ENCODE data around the gene HOTAIR.
A peak's percentile ranks its signal among the peaks of the same experiment; 100 is the strongest.

Gene HOTAIR

DNA sequence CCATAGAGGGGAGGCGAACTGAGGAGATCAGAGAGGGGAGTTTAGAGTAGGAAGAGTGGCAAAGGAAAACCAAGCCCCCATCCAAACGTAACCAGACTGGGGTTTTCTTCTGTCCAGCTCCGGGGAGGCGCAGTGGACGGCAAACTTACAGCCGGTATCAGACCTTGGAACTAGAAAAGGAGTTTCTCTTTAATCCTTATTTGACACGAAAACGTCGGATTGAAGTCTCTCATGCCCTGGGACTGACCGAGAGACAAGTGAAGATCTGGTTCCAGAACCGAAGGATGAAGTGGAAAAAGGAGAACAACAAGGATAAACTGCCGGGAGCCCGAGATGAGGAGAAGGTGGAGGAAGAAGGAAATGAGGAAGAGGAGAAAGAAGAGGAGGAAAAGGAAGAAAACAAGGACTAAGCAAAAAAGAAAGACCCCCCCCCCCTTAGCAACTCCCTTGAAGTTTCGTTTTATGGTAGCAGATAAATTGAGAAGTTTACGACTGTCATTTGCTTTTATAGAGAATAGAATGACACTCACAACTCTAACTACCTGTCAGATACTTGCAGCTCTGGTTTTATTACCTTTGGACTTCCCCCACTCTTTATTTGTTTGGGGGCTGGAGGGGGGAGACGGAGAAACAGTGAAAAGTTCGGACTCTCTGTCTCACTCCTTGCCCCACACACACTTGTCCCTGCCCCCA, 36.4 kb upstream of the HOTAIR start:
- DNase-seq = no peak

DNA sequence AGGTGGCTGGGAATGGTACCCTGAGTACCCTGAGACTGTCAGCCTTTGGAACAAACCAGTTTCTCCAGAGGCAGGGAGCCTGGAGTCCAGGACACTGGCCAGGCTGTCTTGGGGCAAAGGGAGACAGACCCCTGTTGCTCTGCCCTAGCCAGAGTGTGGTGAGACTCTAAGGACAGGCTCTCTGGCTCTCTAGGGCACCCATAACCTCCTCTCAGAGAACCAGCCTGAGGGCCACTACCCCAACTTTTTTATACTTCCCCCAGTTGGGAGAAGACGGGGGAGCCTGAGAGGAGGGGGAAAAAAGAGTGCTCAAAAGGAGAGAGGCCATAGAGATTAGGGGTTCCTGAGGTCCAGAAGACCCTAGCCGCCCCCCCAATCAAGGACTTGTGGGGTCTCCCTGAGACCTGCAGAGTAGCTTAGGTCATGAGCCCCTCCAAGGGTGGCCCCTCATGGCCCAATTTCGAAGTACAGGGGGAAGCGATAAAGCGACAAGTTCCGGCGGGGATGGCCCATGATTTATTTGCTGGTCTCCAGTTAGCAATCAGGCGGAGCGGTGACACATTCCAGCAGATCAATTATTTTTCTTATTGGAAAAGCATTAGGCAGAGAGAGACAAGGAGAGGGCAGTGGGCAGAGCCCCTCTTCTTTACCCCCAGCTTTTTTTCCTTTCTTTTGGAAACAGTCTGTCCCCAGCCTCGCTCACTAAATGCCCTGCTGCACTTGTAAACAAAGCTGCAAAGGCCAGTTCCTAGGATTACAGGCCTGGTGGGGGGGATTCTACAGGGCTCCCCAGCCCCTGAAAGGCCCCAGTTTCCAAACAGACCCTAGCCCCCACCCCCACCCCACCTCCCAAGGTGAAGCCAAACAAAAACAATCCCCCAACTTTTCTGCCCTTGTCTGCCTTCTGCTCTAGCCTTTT, 35.6 kb upstream of the HOTAIR start:
- no peak for DNase-seq

DNA sequence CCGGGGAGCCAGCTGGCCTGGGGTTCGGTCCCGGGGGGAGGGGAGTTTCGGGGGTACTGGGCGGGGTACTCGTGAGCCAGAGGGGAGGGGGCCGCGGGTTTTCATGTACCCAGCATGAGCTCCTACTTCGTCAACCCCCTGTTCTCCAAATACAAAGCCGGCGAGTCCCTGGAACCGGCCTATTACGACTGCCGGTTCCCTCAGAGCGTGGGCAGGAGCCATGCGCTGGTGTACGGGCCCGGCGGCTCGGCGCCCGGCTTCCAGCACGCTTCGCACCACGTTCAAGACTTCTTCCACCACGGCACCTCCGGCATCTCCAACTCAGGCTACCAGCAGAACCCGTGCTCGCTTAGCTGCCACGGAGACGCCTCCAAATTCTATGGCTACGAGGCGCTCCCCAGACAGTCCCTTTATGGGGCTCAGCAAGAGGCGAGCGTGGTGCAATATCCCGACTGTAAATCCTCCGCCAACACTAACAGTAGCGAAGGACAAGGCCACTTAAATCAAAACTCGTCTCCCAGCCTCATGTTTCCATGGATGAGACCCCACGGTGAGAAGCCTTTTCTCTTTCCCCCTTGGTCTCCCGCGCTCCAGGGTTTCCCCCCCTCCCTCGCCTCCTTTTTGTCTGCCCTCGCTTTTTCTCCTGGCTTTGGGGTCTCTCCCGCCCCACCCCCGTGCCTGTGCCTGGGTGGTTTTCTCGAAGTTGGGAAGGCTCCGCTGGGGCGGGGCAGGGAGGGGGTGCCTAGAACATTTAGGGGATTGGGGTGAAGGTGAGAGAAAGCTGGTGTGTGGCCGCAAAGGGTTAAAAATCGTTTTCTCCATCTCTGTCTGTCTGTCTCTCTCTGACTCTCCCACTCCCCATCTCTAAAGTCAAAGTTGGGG, 34.7 kb upstream of the HOTAIR start:
- no peak for DNase-seq

DNA sequence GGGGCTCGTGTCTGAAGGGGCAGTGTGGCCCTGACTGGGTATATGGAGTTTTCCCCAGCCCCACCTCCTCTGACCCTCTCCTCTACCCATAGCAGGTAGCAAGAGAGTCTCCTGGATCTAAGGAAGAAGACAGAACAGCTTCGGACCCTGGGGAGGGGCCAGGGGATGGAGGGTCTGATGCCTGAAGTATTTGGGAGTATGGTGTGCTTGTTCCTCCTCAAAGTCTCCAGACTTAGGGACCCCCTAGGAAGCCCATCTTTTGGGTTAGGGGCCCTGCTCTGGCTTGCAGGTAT, 33.5 kb upstream of the HOTAIR start:
- no peak for DNase-seq

DNA sequence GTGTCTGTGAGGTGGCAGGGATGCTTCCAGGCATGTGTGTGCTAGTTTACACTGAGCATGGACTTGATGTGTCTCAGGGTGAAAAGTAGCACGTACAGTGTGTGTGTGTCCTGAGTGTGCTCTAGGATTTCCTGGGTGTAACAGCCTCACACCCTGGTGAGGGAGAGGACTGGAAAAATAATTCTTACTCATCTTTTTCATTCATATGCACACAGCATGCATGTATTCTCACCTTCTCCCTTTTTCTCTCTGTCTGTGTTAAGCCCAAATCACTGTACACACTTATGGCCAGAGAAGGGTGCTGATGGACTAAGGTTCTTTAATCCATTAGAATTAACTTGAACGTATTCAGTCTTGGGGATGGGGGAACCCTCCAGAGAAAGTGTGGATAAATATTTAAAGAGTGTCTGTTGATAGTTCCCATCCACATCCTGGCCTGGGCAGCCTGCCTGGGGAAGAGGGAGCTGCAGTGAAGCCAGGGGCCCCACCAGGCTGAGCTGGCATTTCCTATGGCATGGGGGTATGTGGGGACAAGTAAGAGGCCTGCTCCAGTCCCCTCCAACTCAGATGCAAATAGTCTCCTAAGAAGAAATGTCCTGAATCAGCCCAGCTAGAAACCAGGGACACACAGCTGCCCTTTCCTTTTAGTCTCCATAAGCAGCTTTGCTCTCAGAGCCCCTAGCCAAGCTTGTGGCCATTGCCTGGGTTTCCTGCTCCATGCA, 32.9 kb upstream of the HOTAIR start:
- no peak for DNase-seq

DNA sequence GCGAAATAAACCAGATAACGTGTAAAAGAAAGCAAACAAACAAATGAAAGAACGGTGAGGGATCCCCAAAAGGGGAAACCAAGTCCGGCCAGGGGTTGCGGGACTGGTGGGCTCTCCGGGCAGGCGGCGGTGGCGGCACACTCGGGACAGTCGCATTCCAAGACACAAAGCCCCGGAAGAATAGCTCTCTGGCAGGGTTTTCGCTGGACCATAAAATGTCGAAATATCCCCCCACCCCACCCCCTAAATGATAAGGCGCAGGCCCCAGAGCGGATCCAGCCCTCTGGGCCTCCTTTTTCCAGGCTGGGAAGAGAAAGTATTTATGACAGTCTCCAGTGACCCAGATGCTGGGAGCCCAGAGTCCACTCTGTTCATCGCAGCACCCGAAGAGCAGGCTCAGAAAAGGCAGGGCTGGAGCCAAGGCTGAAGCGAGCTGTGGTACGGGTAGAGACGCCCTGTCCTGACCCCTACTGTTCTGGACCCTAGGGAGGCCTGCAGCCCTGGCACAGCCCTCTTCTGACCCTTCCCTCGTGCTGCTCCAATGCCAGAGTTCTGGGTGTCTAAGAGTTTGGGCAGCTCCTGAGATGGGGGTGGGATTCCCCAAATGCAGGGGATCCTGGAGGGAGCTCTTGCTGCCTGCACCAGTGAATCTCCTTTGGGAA, 31.9 kb upstream of the HOTAIR start:
- no peak for DNase-seq

DNA sequence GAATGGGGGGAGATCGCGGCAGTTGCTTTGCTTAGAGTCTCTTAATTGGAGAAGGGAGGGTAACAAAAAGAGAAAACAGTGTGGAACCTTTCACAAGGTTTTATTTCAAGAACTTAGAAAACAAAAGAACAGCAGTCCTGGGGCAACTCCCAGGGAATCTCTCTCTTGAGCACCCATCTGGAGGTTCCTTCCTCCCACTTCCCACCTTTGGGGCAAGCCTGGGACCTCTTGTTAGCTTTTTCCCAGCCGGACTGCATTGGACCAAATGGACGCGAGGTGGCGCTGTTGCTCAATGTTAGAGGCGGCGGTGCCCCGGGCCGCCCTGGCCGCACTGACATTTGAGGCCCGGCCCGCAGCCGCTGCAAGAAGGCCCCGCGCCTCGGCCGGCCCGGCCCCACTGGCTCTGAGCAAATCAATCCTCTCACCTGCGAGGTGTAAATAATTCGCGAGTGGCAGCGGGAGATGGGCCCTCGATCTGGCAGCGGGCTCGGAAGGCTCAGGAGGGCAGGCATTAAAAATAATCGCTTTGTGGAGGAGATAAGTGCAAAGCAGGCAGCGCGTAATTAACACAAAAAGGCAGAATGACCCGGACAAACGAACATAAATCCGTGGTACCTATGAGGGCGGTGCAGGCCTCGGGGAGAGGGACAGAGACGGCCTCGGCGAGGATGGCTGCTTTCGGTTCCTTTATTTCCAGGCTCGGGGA, 31.3 kb upstream of the HOTAIR start:
- DNase-seq = peak; percentile 61

DNA sequence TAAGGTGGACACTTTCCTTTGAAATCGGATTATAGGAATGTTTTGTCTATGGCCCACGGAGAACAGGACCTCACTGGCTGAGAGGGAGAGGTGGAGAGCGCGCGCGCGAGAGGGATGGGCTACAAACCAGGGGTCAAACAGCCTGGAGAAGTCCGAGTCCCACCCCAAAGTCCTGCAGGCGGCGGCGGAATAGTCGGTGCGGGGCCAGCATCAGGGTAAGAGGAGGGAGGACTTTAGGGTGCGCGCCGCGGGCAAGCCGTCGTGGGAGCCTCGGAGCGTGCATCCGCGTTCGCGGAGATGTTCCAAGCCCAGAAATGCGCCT, 30.7 kb upstream of the HOTAIR start:
- DNase-seq = no peak

DNA sequence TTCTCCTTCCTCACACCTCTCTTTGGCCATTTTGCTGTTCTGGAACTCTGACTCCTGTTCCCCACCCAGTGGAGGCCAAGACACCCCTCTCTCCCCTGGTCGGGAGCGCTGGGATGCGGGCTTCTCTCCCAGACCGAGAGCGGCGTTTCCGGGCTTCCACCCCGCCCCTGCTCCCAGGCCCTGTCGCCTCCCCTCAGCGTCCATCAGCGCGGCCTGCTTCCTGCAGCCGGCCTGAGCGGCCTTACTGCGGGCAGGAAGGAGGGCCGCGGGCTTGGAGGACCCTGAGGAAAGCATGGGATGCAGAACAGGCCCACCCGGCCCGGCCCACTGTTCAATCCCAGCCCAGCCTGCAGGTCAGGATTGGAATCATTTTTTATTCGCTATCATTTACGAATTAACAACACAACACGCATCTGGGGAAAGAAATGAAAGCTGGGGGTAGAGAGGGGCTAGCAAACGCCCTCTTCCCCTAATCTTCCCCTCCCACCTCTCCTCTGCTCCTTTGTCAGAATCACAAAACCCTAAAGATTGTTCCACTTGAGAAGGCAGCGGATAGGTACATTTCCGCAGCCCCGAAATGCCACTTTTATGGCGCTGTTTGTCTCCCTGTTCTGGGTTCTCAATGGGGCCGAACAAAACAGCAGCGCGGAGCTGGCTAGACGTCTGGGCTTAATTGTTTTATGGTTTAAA, 30.2 kb upstream of the HOTAIR start:
- no peak for DNase-seq

DNA sequence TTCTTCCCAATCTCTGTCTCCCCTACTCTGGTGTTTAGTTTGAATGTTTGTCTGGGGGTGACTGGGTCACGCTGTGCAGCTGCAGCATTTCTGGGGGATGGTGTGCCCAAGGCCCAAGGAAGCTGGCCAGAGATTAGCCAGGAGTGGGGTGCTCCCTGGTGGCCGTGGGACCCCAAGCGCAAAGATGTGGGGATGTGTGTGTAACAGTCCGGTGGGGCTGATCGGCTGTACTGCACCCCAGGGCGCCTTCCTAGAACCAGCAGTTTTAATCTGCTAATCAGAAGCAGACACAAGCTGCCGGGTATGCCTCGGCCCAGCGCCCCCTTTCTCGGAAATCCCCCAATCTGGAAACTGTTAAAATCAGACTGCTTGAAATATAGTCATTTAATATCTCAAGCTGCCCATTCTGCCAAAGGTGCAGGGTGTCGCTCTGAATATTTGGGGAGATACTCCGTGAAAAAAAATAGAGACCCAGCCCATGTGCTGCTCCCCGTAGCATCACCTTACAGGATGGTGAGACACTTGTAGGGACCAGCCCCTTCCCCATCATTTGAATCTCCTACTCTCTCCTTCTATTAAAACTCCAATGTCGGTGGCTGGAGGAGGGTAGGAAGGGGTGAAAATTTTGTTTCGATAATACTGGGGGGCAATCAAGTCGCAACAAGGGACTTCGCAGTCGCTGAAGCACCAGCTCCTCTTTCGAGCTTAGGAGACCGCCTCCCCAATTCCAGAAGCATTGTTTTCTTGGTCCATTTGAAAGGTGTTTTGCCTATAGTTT, 29.5 kb upstream of the HOTAIR start:
- DNase-seq = no peak

DNA sequence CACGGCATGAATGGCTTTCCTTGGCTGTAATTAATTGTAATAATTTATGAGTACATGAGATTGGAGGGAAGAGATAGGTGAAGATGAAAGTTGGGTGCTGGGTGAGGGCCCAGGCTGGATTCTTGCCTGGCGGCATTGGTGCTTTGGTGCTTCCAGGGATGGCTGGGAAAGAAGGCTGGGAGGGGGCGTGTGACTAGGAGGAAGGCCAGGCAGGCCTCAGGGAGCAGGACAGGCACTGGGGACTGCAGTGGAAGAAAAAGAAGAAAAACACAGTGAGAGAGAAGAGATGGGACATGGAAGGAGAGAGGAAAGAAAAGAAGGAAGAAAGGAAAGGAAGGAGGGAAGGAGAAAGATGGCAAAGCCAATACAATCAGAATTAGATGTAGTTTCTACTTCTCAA, 28.9 kb upstream of the HOTAIR start:
- no peak for DNase-seq

DNA sequence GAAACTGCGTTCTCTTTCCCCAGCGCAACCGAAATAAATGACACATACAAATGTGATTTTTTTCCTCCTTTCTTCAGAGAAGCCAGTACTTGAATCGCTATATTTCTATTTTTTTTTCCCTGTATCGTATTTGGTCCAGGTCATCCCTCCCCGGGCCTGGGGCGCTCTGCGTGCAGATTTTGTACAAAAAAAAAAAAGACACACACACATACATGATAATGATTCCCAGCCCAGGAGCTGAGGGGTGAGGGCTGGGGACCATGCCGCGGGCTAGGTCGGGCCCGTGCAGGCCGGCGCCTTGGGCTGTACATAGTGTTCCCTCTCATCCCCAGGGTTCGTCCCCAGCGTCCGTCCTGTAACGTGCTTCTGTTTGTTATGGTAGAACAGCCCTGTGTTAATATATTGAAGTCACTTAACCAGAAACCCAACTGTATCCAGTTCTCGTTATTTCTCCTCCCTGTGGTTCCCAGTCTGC, 28.2 kb upstream of the HOTAIR start:
- DNase-seq = no peak

DNA sequence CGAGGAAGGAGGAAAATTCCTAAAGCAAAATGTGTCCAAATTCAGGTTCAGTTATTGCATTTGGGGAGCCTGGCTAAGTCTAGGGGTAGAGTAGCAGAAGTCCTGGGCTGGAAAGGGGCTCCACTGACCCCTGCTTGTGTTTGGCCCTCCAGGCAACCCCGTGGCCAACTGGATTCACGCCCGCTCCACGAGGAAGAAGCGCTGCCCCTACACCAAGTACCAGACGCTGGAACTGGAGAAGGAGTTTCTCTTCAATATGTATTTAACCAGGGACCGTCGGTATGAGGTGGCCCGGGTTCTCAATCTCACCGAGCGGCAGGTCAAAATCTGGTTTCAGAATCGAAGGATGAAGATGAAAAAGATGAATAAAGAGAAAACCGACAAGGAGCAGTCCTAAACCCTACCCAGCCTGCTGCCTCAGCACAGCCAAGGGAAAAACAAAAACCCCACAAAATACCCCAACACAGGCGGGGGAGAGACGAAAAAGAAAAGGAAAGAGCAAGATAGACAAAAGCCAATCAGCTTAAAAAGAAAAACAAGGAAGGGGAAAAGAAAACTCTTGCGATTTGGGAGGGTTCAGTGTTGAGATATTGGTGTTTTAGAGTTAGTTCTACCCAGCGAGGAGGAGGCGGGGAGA, 27.6 kb upstream of the HOTAIR start:
- DNase-seq = no peak

DNA sequence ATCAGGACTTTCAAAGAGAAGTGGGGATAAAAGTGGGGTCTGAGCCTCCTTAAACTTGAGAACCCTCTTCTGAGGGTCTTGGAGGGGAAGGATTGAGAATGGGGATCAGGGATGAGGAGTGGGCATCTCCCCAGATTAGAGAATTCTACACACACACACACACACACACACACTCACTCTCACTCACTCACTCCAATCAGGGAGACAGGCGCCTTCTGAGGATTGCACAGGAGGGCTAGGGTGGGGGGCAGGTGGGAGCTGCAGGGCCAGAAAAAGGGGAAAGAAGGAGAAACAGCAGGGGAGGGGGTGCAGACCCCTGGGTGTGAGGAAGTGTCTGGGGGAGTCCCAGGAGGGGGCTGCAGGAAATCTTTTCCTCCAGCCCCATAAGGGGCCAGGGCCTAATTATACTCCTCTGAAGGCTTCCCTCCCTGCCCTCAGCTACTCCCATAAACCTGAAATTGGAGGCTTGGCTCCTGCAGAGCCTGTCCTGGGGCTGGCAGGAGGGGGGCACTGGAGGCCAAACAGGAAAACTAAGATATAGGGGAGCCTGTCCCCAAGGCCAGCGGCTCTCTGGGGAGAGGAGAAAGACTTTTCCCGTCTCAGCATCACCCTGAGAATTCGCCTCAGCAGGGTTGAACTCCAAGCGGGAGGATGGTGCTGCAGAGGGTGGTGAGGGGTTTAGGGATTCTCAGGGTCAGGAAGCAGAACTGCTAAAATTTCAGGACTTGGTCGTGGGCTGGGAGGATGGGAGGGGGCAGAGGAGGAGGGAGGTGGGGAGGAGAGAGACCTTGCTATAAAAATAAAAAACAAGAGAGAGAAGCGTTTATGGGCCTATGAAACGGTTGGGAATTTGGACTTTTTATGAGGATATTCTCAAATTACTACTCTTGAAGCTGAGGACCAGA, 26.8 kb upstream of the HOTAIR start:
- DNase-seq = no peak

DNA sequence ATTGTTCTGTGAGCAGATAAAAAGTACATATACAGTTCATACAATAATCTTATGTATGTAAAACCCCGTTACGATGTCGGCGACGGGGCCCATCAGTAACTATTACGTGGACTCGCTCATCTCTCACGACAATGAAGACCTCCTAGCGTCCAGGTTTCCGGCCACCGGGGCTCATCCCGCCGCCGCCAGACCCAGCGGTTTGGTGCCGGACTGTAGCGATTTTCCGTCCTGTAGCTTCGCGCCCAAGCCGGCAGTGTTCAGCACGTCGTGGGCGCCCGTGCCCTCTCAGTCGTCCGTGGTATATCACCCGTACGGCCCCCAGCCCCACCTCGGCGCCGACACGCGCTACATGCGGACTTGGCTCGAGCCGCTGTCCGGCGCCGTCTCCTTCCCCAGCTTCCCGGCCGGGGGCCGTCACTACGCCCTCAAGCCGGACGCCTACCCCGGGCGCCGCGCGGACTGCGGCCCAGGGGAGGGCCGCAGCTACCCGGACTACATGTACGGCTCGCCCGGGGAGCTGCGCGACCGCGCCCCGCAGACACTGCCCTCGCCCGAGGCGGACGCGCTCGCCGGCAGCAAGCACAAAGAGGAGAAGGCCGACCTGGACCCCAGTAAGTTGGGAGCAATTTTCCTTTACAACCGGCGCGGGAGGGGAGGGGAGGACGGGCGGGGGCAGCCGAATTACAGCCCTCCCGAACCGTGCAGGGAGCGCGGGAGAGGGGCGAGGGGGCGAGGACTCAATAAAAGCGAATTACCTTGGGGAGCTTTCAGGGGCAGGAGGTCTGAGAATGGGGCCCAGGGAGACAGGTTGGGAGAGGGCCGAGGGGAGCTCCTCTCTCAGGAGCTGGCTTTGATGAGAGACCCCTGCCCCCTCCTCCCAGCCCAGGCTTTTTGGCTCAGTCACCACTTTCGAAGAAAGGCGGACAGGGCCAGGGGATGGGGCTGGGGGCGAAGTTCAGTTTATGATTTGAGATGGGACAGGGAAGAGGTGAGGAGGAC, 25.7 kb upstream of the HOTAIR start, which contains the start of gene HOXC9:
TSS of gene HOXC9 (plus strand) at position 46 of the 999 bp plus-strand sequence. CDS start at position 74, 28 bp downstream.
- no peak for DNase-seq

DNA sequence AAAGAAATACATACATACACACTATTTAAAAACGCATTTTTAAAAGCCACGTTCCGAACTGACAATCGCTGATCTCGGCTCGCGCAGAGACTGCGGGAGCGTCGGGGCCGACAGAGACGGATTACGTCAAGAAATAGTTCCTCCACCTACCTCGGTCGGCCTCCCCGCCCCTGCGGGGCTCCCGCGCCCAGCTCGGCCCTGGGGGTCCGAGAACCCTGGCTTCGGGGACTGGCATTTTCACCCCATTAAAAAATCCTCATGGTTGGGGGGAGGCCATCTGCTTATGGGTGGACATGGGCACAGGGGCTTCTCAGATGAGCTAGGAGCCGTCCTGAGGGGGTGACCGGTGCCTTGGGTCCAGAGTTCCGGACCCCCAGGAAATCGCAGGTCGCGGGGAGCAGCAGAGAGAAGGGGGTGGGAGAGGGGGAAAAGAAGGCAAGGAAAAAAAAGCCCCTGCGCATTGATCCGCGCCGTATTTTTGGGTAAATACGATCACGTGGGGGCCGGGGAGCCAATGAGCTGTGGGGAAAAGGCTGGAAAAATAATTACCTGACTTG, 24.9 kb upstream of the HOTAIR start:
- DNase-seq = peak; percentile 69

DNA sequence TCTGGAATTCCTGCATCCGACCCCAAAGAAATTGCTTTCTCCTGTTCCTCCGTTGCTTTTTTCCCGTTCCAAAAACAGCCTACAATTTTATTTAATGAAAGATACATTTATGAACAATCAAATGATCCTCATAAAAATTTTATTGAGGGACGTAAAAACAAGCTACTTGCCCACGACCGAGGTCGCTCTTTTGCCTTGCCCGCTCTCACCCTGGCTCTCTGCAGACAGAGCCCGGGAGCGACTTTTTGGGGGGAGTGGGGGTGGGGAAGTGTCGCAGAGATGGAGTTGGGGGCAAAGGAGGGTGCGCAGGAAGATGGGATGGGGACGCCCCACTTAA, 24.1 kb upstream of the HOTAIR start:
- no peak for DNase-seq

Data from HCEC 1CT (cell line).